CD4-positive, alpha-beta T cell (primary cell): ENCODE data around the gene XK. TPM values are rescaled to one million over a fixed set of nuclear protein-coding genes. Genes with fewer than 3 reads are reported as not detected.
A peak's percentile ranks its signal among the peaks of the same experiment; 100 is the strongest.

Experiments used
- ATAC-seq: fragments of 200-7000 bp; cut with Tn5 transposase; one replicate; pipeline ENCODE4 v1.10.0; 2022; ENCODE audit warnings: mild to moderate bottlenecking; ENCODE audit not compliant: poor library complexity
- CTCF ChIA-PET: fragments of 350-600 bp; sonication (Branson Sonifier 250); formaldehyde crosslinking; loops from one replicate; lab custom pipeline; 2021; ENCODE audit warnings: antibody characterized with exemption, inconsistent platforms; lab: Charles Lee
- POLR2A ChIA-PET: fragments of 350-600 bp; sonication (Branson Sonifier 250); formaldehyde crosslinking; loops from one replicate; lab custom pipeline; 2021; ENCODE audit warnings: antibody characterized with exemption, inconsistent platforms; lab: Charles Lee
- DNase-seq, 14 experiments: peaks; one replicate each; pipeline ENCODE4 v3.0.0-alpha.2; 2013 to 2020; ENCODE audit warnings: mixed read lengths in 2 of 14
- H3K27ac ChIP-seq, 2 donors: one replicate each; pipeline versions ENCODE4 v1.5.1 to v1.7.0; 2013; ENCODE audit warnings: low read length in 2 of 2, low read depth in 1 of 2, mild to moderate bottlenecking in 1 of 2
- H3K27me3 ChIP-seq, 2 experiments: 1 replicate in 1 of 2; 2 replicates in 1 of 2; pipeline versions ENCODE4 v1.6.1 to v1.7.0; 2013; ENCODE audit warnings: low read length in 2 of 2, control low read depth in 1 of 2, mild to moderate bottlenecking in 1 of 2, moderate library complexity in 1 of 2; ENCODE audit not compliant: insufficient read depth in 2 of 2, control insufficient read depth in 1 of 2
- H3K36me3 ChIP-seq: one replicate; pipeline ENCODE4 v1.6.1; 2013; ENCODE audit warnings: low read length, control low read depth; ENCODE audit not compliant: insufficient read depth
- H3K4me1 ChIP-seq: one replicate; pipeline ENCODE4 v1.6.1; 2013; ENCODE audit warnings: low read length, control low read depth; ENCODE audit not compliant: insufficient read depth
- H3K4me3 ChIP-seq: one replicate; pipeline ENCODE4 v1.5.1; 2013; ENCODE audit warnings: mild to moderate bottlenecking, low read length, moderate library complexity
- H3K9me3 ChIP-seq, 2 experiments: 1 replicate in 1 of 2; 2 replicates in 1 of 2; pipeline versions ENCODE4 v1.6.1 to v1.7.0; 2013; ENCODE audit warnings: low read length in 2 of 2, mild to moderate bottlenecking in 2 of 2, control low read depth in 1 of 2, moderate library complexity in 1 of 2; ENCODE audit not compliant: control insufficient read depth in 1 of 2, insufficient read depth in 1 of 2
- H3K27ac Mint-ChIP-seq: one replicate; pipeline ENCODE4 v1.8.0; 2020; ENCODE audit warnings: mixed read lengths
- H3K27me3 Mint-ChIP-seq: one replicate; pipeline ENCODE4 v1.8.0; 2021; ENCODE audit warnings: mixed read lengths
- H3K36me3 Mint-ChIP-seq: one replicate; pipeline ENCODE4 v1.8.0; 2021; ENCODE audit warnings: low read depth, mixed read lengths
- H3K4me1 Mint-ChIP-seq: one replicate; pipeline ENCODE4 v1.8.0; 2021; ENCODE audit warnings: low read depth, mixed read lengths
- H3K4me3 Mint-ChIP-seq: one replicate; pipeline ENCODE4 v1.8.0; 2020; ENCODE audit warnings: mild to moderate bottlenecking, mixed read lengths
- H3K9me3 Mint-ChIP-seq: one replicate; pipeline ENCODE4 v1.8.0; 2020; ENCODE audit warnings: mixed read lengths
- intact Hi-C, 2 experiments: fragments of 100-400 bp; cut with DNase I in 1 of 2; cut with micrococcal nuclease in 1 of 2; formaldehyde crosslinking; loops; one replicate each; pipeline versions ENCODE4 v1.15.1 to v1.9.0; 2023 to 2025; cut with DNase I, micrococcal nuclease
- total RNA-seq, 174 experiments: library from RNA in 2 of 174; stranded (reverse) in 2 of 174; gene quantifications; one replicate each; pipeline ENCODE4 v1.2.3 and lab custom pipeline; 2021 to 2026
- TF ChIP-seq, protein P1 (sequence below): fragments of 200-600 bp; IDR thresholded peaks from one replicate; pipeline ENCODE4 v1.8.0; 2022; ENCODE audit warnings: antibody characterized with exemption, mild to moderate bottlenecking

The XK gene
- total RNA-seq, 2 experiments from 2014 or later = 0.05 TPM; not detected in 1

DNA sequence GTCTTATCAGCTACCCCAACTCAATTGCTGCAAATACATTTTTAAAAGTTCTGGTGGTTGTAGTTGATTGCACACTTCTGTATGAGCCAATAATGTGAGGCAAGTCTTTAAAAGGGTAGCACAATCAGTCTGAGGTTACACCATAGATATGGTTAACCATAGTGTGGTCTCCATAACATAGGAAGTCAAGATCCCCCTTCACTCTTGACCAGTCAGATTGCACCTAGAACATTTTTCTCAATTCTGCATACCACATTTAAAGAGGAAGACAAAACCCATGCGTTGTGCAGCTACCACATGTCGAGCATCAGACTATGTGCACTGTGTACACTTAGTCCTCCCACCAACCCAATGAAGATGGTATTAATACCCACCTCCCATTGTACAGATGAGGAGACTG, 67.8 kb downstream of the XK start:
- H3K4me1 Mint-ChIP-seq = peaks cover 9% of the 10 kb centered on the region
- TF ChIP-seq, protein P1, sequence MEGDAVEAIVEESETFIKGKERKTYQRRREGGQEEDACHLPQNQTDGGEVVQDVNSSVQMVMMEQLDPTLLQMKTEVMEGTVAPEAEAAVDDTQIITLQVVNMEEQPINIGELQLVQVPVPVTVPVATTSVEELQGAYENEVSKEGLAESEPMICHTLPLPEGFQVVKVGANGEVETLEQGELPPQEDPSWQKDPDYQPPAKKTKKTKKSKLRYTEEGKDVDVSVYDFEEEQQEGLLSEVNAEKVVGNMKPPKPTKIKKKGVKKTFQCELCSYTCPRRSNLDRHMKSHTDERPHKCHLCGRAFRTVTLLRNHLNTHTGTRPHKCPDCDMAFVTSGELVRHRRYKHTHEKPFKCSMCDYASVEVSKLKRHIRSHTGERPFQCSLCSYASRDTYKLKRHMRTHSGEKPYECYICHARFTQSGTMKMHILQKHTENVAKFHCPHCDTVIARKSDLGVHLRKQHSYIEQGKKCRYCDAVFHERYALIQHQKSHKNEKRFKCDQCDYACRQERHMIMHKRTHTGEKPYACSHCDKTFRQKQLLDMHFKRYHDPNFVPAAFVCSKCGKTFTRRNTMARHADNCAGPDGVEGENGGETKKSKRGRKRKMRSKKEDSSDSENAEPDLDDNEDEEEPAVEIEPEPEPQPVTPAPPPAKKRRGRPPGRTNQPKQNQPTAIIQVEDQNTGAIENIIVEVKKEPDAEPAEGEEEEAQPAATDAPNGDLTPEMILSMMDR = no peak
- no peak overlapping the region for H3K27ac ChIP-seq
- CTCF ChIA-PET = interaction anchor here (1.3 kb wide), 1 partner anchor 413 kb away, joined by 3 read pairs; no protein-coding TSS in a partner anchor
- H3K9me3 ChIP-seq = no peaks in the 10 kb centered on the region
- peaks cover 39% of the 10 kb centered on the region for H3K4me1 ChIP-seq
- peak overlapping the region; percentile 44 for H3K27ac Mint-ChIP-seq
- H3K4me3 ChIP-seq = no peak overlapping the region
- H3K4me3 Mint-ChIP-seq = no peak overlapping the region
- H3K36me3 ChIP-seq = no peaks in the 10 kb centered on the region
- no peaks in the 10 kb centered on the region for H3K36me3 Mint-ChIP-seq
- no peaks in the 10 kb centered on the region for H3K27me3 ChIP-seq
- H3K9me3 Mint-ChIP-seq = no peaks in the 10 kb centered on the region
- POLR2A ChIA-PET = interaction anchor here (1.5 kb wide), 1 partner anchor 23 kb away, joined by 4 read pairs; no protein-coding TSS in a partner anchor
- intact Hi-C loops = loop anchor here in 1 of 2 experiments (5.0 kb wide), 1 partner anchor 34 kb away; no protein-coding TSS in a partner anchor
- ATAC-seq (no peak), DNase-seq (no peak)
- no peaks in the 10 kb centered on the region for H3K27me3 Mint-ChIP-seq

DNA sequence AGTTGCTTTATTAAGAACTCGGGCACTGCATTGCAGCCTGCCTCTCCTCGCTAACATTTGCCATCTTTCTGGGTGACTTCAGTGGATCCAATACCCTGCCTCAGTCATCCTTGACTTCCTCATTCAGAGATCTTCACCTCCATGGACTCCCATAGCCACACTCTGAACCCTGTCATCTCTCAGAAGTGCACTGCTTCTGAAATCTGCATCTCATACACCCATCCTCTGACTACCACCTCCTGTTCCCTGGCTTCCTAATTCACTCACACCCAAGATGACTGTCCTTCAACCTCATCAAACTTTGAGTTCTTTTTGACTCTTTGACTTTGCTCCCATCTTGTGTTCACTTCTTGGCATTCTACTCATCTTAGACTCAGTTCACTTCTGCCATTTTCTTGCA, 68.9 kb downstream of the XK start:
- TF ChIP-seq, protein P1 = no peak
- Mint-ChIP-seq H3K9me3 (no peaks in the 10 kb centered on the region), H3K27ac (no peak overlapping the region), H3K36me3 (no peaks in the 10 kb centered on the region), H3K4me3 (no peak overlapping the region), H3K4me1 (peaks cover 15% of the 10 kb centered on the region), H3K27me3 (no peaks in the 10 kb centered on the region)
- DNase-seq (peak in 1 of 14 experiments; percentile 14), ATAC-seq (no peak)
- ChIA-PET CTCF (no interaction called here), POLR2A (interaction anchor here (1.3 to 1.5 kb wide), 3 partner anchors 9 to 71 kb away, joined by 3 to 6 read pairs (median 4); no protein-coding TSS in a partner anchor)
- intact Hi-C loops = loop anchor here in 1 of 2 experiments (5.0 kb wide), 1 partner anchor 33 kb away; no protein-coding TSS in a partner anchor
- Histone ChIP-seq H3K4me3 (no peak overlapping the region), H3K36me3 (no peaks in the 10 kb centered on the region), H3K4me1 (peaks cover 39% of the 10 kb centered on the region), H3K9me3 (no peaks in the 10 kb centered on the region), H3K27ac (peak overlapping the region in 1 of 2 donors; percentile 45), H3K27me3 (no peaks in the 10 kb centered on the region)

DNA sequence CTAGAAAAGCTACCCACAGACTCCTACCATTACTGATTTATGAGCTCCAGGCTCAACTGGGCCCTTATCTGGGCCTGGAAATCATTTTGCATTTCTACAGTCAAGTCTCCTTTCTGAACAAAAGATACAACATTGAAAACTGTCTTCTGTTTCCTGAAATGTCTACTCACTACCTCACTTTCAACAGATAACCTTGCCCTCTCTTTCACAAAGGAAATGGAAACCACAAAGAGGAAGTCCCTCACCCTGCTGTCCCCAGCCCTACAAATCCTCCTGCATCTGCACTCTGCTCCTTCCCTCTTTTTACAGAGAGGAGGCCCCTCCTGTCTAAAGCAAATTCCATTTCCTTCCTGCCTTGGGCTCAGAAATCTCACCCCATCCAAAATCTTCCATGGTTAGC, 69.4 kb downstream of the XK start:
- Mint-ChIP-seq H3K27ac (no peak overlapping the region), H3K9me3 (no peaks in the 10 kb centered on the region), H3K4me1 (peaks cover 19% of the 10 kb centered on the region), H3K36me3 (no peaks in the 10 kb centered on the region), H3K4me3 (no peak overlapping the region), H3K27me3 (no peaks in the 10 kb centered on the region)
- no peaks in the 10 kb centered on the region for H3K36me3 ChIP-seq
- peaks cover 39% of the 10 kb centered on the region for H3K4me1 ChIP-seq
- no peak overlapping the region for H3K4me3 ChIP-seq
- ATAC-seq = peak; percentile 92
- H3K9me3 ChIP-seq = no peaks in the 10 kb centered on the region
- POLR2A ChIA-PET = interaction anchor here (1.3 to 1.4 kb wide), 2 partner anchors 9 to 70 kb away, joined by 3 to 6 read pairs; no protein-coding TSS in a partner anchor
- intact Hi-C loops = no loop called here
- CTCF ChIA-PET = no interaction called here
- DNase-seq = peak in 4 of 14 experiments; percentile 11 to 74 (median 56)
- TF ChIP-seq, protein P1 = no peak
- H3K27ac ChIP-seq = peak overlapping the region in 1 of 2 donors; percentile 45
- H3K27me3 ChIP-seq = no peaks in the 10 kb centered on the region
